Mucosa of rectum (tissue), 2 donors: ENCODE data around the gene MATCAP1.

ENCODE experiments used
- H3K27ac ChIP-seq, 2 donors: one replicate each; pipeline ENCODE4 v1.7.0; 2013; ENCODE audit warnings: inconsistent platforms in 2 of 2, low read depth in 2 of 2, low read length in 2 of 2
- H3K27me3 ChIP-seq, 2 donors: one replicate each; pipeline ENCODE4 v1.7.0; 2013; ENCODE audit warnings: low read length in 2 of 2; ENCODE audit not compliant: control insufficient read depth in 2 of 2, insufficient read depth in 2 of 2
- H3K36me3 ChIP-seq, 2 donors: one replicate each; pipeline ENCODE4 v1.7.0; 2013; ENCODE audit warnings: low read length in 2 of 2; ENCODE audit not compliant: control insufficient read depth in 2 of 2, insufficient read depth in 2 of 2
- H3K4me1 ChIP-seq, 2 donors: one replicate each; pipeline ENCODE4 v1.7.0; 2013; ENCODE audit warnings: low read length in 2 of 2, mild to moderate bottlenecking in 1 of 2; ENCODE audit not compliant: control insufficient read depth in 2 of 2, insufficient read depth in 2 of 2
- H3K4me3 ChIP-seq, 2 donors: one replicate each; pipeline ENCODE4 v1.7.0; 2013; ENCODE audit warnings: low read length in 2 of 2
- H3K9ac ChIP-seq, 2 donors: one replicate each; pipeline ENCODE4 v1.7.0; 2013; ENCODE audit warnings: low read length in 2 of 2, low read depth in 1 of 2, mild to moderate bottlenecking in 1 of 2
- H3K9me3 ChIP-seq, 2 donors: one replicate each; pipeline ENCODE4 v1.7.0; 2013; ENCODE audit warnings: low read length in 2 of 2; ENCODE audit not compliant: control insufficient read depth in 2 of 2
- donor health status: healthy.
- donor health status: Normal muscosa, but diverticular disease.

The MATCAP1 gene

DNA sequence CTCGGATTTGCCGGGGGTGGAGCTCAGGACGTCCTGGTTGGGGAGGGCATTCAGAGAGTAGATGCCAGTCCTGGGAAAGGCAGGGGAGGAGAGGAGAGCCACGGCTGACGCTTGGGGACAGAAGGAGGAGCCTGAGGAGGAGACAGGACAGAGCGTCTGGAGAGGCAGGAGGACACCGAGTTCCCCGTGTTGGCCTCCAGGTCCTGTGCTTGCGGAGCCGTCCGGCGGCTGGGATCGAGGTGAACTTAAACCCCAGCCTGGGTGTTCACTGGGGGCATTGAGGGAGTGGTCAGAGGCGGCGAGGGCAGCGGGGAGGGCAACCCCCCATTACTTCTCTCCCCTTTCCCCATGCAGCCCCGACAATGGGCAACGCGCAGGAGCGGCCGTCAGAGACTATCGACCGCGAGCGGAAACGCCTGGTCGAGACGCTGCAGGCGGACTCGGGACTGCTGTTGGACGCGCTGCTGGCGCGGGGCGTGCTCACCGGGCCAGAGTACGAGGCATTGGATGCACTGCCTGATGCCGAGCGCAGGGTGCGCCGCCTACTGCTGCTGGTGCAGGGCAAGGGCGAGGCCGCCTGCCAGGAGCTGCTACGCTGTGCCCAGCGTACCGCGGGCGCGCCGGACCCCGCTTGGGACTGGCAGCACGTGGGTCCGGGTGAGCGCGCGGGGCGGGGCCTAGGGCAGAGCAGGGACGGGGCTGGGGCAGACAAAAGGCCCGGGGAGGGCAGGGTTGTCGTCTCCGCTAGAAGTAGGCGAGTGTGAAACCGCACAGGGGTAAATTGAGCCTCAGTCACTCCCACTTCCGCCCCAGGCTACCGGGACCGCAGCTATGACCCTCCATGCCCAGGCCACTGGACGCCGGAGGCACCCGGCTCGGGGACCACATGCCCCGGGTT lies 9.7 kb downstream of the MATCAP1 start:
- H3K9me3 ChIP-seq, result no peaks in the 10 kb centered on the region
- peaks cover 43 to 44% of the 10 kb centered on the region in 2 donors for H3K4me1 ChIP-seq
- H3K27me3 ChIP-seq, result no peaks in the 10 kb centered on the region
- peak overlapping the region; percentile 60 to 77 for H3K4me3 ChIP-seq
- peak overlapping the region; percentile 77 to 83 for H3K9ac ChIP-seq
- H3K36me3 ChIP-seq, result no peaks in the 10 kb centered on the region
- peak overlapping the region; percentile 95 to 96 for H3K27ac ChIP-seq

GRCh38 chr16:67173323-67173722 lies 10.4 kb downstream of the MATCAP1 start:
- H3K27ac ChIP-seq, result peak overlapping the region; percentile 95 to 96
- H3K4me3 ChIP-seq, result peak overlapping the region; percentile 60 to 77
- no peaks in the 10 kb centered on the region for H3K36me3 ChIP-seq
- no peaks in the 10 kb centered on the region for H3K9me3 ChIP-seq
- peaks cover 37 to 39% of the 10 kb centered on the region in 2 donors for H3K4me1 ChIP-seq
- H3K9ac ChIP-seq, result peak overlapping the region; percentile 77 to 83
- no peaks in the 10 kb centered on the region for H3K27me3 ChIP-seq

DNA sequence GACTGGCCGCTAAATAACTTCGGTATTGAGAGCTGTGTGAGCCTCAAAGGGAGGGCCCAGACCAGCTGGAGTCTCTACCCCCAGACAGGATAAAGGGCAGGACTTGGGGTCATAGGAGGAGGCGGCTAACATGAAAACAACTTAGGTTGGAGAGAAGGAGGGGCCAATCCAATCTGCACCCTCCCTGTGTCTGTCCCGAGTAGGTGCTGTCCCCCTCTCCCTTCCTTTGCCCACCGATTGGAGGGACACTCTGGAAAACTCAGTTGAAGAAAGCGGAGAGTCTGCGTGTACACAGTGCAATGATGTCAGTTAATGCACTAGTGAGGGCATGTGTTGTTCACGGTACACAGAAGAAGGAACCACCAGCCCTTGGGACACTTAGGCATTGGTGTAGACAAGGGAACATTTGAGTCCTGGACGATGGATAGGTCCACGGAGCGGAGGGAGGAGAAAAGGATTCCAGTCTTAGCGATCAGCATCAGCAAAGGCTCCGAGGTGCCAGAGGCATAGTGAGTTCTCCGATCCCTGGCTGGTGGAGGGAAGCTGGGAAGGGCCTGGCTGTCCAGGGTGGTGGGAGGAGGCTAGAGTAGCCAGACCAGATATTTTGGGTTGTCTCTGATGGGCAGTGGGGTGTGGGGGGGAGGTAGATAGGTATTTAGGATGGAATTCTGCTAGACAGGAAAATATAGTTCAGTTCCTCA lies 12.7 kb downstream of the MATCAP1 start:
- Histone ChIP-seq H3K9me3 (no peaks in the 10 kb centered on the region), H3K27me3 (peaks cover 3% of the 10 kb centered on the region in 2 donors), H3K4me3 (peak overlapping the region; percentile 56 to 61), H3K36me3 (no peaks in the 10 kb centered on the region), H3K27ac (peak overlapping the region; percentile 79), H3K4me1 (peaks cover 34 to 35% of the 10 kb centered on the region in 2 donors), H3K9ac (peak overlapping the region; percentile 56 to 72)

DNA sequence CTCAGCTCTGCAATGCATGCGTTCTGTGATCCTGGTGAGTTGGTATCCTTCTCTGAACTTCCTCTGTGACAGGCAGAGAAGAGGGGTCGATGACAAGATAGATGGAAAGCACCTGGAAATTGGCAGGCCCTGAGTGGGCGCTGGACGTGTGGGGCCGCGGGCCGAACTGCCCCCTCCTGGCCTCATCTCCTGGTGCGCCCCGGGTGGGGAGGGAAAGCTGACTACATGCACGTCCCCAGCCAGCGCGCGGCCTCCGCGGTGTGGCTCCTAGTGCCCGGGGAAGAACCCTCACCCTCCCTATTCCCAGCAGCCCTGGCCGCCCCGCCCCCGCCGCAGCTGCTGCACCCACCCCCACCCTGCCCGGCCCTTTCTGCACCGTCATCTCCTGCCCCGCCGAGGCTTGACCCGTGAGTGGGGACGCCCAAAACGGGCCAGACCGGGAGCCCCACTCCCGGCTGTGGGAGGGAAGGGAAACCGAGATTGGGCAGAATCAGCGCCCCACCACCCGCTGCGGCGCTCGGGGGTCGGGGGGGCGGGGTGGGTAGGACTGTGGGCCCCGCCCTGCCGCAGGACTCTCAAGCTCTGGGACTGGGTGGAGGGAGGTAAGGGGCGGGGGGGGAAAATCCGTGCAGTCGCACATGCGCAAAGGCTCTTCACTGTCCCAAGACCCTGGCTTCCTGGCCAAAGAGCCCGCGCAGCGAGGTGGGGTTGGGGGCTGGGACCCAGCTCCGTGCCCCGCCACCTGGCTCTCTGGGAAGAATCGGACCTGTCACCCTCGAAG lies 13.4 kb downstream of the MATCAP1 start, which contains the start of gene NOL3:
Gene NOL3, plus strand, starts transcription at position 371 of the 781 bp plus-strand sequence.
- Histone ChIP-seq H3K36me3 (no peaks in the 10 kb centered on the region), H3K4me1 (peaks cover 37 to 40% of the 10 kb centered on the region in 2 donors), H3K27ac (peak within 1 kb of the TSS; percentile 79), H3K27me3 (peaks cover 4 to 5% of the 10 kb centered on the region in 2 donors), H3K9ac (peak within 1 kb of the TSS; percentile 68 to 72), H3K4me3 (peak within 1 kb of the TSS; percentile 61 to 67), H3K9me3 (no peaks in the 10 kb centered on the region)

GRCh38 chr16:67169642-67170167 lies 14.1 kb downstream of the MATCAP1 start:
- H3K9me3 ChIP-seq, result no peaks in the 10 kb centered on the region
- peak overlapping the region; percentile 60 to 71 for H3K27ac ChIP-seq
- H3K36me3 ChIP-seq, result no peaks in the 10 kb centered on the region
- peak overlapping the region; percentile 68 to 72 for H3K9ac ChIP-seq
- peaks cover 42 to 44% of the 10 kb centered on the region in 2 donors for H3K4me1 ChIP-seq
- peak overlapping the region; percentile 61 to 67 for H3K4me3 ChIP-seq
- peaks cover 5 to 9% of the 10 kb centered on the region in 2 donors for H3K27me3 ChIP-seq

DNA sequence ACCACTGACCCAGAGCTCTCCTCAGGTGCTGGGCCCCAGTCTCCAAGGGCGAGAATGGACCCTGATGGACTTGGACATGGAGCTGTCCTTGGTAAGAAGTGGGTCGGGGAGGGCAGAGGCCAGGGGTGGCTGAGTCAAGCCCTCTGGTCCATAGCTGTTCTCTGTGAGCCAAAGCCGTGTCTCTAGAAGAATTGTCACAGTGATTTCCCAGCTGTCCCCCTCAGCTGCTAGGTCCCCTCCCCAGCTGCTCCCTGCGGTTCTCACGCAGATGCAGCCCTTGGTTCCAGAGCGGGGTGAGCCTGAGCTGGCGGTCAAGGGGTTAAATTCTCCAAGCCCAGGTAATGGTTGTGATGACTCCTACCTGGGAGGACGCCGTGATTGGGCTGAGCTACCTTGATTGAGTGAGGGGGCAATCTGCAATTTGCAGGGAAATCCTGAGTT lies 14.7 kb downstream of the MATCAP1 start:
- Histone ChIP-seq H3K4me3 (no peak overlapping the region), H3K27me3 (peaks cover 5 to 9% of the 10 kb centered on the region in 2 donors), H3K9ac (no peak overlapping the region), H3K27ac (peak overlapping the region in 1 of 2 donors; percentile 71), H3K9me3 (no peaks in the 10 kb centered on the region), H3K4me1 (peaks cover 40 to 43% of the 10 kb centered on the region in 2 donors), H3K36me3 (no peaks in the 10 kb centered on the region)

DNA sequence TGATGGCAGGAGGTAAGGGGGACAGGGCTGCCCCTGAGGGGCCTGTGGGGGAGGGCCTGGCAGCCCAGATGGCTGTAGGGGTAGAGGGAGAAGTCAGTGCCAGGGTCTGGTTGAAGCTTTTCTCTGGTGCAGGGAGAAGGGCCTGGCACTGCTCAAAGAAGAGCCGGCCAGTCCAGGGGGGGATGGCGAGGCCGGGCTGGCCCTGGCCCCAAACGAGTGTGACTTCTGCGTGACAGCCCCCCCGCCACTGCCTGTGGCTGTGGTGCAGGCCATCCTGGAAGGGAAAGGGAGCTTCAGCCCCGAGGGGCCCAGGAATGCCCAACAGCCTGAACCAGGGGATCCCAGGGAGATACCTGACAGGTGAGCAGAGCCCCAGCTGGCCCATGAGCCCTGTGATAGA lies 16.2 kb downstream of the MATCAP1 start:
- Histone ChIP-seq H3K27me3 (peaks cover 5 to 9% of the 10 kb centered on the region in 2 donors), H3K4me3 (no peak overlapping the region), H3K9ac (no peak overlapping the region), H3K27ac (no peak overlapping the region), H3K36me3 (no peaks in the 10 kb centered on the region), H3K9me3 (no peaks in the 10 kb centered on the region), H3K4me1 (peaks cover 44% of the 10 kb centered on the region in 2 donors)

- H3K27ac ChIP-seq, result no peak overlapping the region
- no peaks in the 10 kb centered on the region for H3K9me3 ChIP-seq
- no peaks in the 10 kb centered on the region for H3K36me3 ChIP-seq
- H3K27me3 ChIP-seq, result peaks cover 8 to 9% of the 10 kb centered on the region in 2 donors
- no peak overlapping the region for H3K4me3 ChIP-seq
- peaks cover 44 to 49% of the 10 kb centered on the region in 2 donors for H3K4me1 ChIP-seq
- no peak overlapping the region for H3K9ac ChIP-seq
Observed at GRCh38 chr16:67166598-67167168, 17.1 kb downstream of the MATCAP1 start.

DNA sequence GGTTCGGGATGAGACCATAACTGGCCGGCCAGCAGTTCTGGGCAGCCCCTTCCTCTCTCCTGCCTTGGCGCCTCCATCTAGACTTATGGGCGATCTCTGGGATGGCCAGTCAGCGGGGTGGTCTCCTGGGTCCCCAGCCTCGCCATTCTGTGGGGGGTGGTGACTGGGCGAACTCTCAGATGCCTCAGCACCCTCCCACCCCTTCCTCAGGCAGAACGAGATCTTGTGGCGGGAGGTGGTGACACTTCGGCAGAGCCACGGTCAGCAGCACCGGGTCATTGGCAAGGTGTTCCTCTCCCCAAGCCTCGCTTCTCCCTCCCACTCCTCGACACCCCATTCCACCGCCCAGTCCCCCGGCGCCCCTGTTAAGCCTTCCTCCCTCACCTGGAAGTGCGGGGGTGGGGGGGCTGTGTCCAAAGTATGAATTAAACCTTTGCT lies 17.6 kb downstream of the MATCAP1 start:
- H3K9me3 ChIP-seq, result no peaks in the 10 kb centered on the region
- no peak overlapping the region for H3K9ac ChIP-seq
- no peak overlapping the region for H3K4me3 ChIP-seq
- no peaks in the 10 kb centered on the region for H3K36me3 ChIP-seq
- no peak overlapping the region for H3K27ac ChIP-seq
- H3K27me3 ChIP-seq, result peaks cover 8 to 9% of the 10 kb centered on the region in 2 donors
- peaks cover 43 to 54% of the 10 kb centered on the region in 2 donors for H3K4me1 ChIP-seq
